Muscle layer of duodenum (tissue), 2 donors: ENCODE data around the gene ELP5.

Experiments used
- H3K27ac ChIP-seq: one replicate; pipeline ENCODE4 v1.7.0; 2013; ENCODE audit warnings: mild to moderate bottlenecking, low read length
- H3K27me3 ChIP-seq: one replicate; pipeline ENCODE4 v1.7.0; 2013; ENCODE audit warnings: low read depth, mild to moderate bottlenecking, control low read depth, low read length
- H3K36me3 ChIP-seq, 2 donors: one replicate each; pipeline ENCODE4 v1.7.0; 2013; ENCODE audit warnings: low read length in 2 of 2, control low read depth in 1 of 2, mild to moderate bottlenecking in 1 of 2; ENCODE audit not compliant: insufficient read depth in 2 of 2, control insufficient read depth in 1 of 2
- H3K4me1 ChIP-seq, 2 donors: one replicate each; pipeline ENCODE4 v1.7.0; 2013; ENCODE audit warnings: low read length in 2 of 2, mild to moderate bottlenecking in 2 of 2, control low read depth in 1 of 2, moderate library complexity in 1 of 2; ENCODE audit not compliant: insufficient read depth in 2 of 2, control insufficient read depth in 1 of 2
- H3K4me3 ChIP-seq, 2 donors: one replicate each; pipeline ENCODE4 v1.7.0; 2013; ENCODE audit warnings: low read length in 2 of 2, low read depth in 1 of 2, mild to moderate bottlenecking in 1 of 2
- H3K9me3 ChIP-seq, 2 donors: one replicate each; pipeline ENCODE4 v1.7.0; 2013; ENCODE audit warnings: low read length in 2 of 2, control low read depth in 1 of 2, mild to moderate bottlenecking in 1 of 2; ENCODE audit not compliant: control insufficient read depth in 1 of 2
- donor health status: healthy.

ELP5 gene

DNA sequence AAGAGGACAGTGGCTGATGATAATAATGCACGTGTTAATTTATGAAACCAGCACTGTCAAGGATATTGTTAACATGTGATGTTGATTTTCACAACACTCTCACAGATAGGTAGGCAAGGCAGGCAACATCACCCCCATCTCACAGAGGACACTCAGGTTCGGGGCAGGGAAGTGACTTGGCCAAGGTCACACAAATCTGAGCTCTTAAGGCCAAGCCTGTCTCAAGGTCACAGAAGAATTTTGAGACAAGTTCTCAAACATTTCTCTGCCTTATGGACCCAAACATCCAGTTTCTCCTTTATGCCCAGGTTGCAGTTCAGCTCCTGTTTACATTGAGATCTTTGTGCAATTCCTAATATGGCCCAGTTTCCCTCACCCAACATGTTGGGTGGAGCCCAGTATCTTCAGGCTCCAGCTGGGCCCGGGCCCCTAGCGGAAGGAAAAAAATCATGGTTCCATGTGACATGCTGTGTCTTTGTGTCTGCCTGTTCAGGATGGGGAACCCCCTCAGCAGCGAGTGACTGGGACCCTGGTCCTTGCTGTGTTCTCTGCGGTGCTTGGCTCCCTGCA is 30.8 kb downstream of the ELP5 start:
- Histone ChIP-seq H3K4me1 (peaks cover 0 to 41% of the 10 kb centered on the region in 2 donors), H3K27ac (peak overlapping the region; percentile 67), H3K27me3 (no peaks in the 10 kb centered on the region)

DNA sequence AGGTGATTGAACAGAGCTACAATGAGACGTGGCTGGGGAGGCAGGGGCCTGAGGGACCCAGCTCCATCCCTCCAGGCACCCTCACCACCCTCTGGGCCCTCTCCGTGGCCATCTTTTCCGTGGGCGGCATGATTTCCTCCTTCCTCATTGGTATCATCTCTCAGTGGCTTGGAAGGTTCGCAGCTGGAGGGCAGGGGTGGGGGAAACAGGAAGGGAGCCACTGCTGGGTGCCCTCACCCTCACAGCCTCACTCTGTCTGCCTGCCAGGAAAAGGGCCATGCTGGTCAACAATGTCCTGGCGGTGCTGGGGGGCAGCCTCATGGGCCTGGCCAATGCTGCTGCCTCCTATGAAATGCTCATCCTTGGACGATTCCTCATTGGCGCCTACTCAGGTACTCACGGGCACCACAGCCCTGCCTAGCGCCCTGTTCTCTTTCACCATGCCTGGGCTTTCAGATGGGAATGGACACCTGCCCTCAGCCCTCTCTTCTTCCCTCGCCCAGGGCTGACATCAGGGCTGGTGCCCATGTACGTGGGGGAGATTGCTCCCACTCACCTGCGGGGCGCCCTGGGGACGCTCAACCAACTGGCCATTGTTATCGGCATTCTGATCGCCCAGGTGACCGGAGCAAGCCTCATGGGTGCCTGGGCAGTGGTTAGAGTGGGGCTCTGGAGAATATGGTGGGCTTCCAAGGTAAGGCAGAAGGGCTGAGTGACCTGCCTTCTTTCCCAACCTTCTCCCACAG is 31.6 kb downstream of the ELP5 start:
- no peaks in the 10 kb centered on the region for H3K27me3 ChIP-seq
- peak overlapping the region; percentile 67 for H3K27ac ChIP-seq
- H3K9me3 ChIP-seq = no peaks in the 10 kb centered on the region
- H3K4me3 ChIP-seq = peak overlapping the region in 1 of 2 donors; percentile 68
- peaks cover 3 to 28% of the 10 kb centered on the region in 2 donors for H3K36me3 ChIP-seq
- peaks cover 0 to 41% of the 10 kb centered on the region in 2 donors for H3K4me1 ChIP-seq

More for the DNA sequence above, 30.8 kb downstream of the ELP5 start:
- Histone ChIP-seq H3K9me3 (no peaks in the 10 kb centered on the region), H3K4me3 (peak overlapping the region; percentile 53 to 68), H3K36me3 (peaks cover 3 to 28% of the 10 kb centered on the region in 2 donors)

DNA sequence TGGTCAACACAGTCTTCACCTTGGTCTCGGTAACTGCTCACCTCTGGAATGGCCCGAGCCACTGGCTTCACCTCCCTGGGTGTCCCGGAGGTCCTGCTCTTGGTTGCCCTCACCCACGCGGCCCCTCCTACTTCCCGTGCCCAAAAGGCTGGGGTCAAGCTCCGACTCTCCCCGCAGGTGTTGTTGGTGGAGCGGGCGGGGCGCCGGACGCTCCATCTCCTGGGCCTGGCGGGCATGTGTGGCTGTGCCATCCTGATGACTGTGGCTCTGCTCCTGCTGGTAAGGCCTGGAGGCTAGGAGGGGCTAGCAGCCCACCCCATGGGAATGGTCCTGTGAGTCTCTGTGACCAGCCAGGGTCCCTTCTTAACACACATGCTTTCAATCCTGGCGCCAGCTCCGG is 32.9 kb downstream of the ELP5 start:
- peaks cover 0 to 41% of the 10 kb centered on the region in 2 donors for H3K4me1 ChIP-seq
- H3K27ac ChIP-seq = no peak overlapping the region
- peaks cover 3 to 28% of the 10 kb centered on the region in 2 donors for H3K36me3 ChIP-seq
- no peak overlapping the region for H3K4me3 ChIP-seq
- no peaks in the 10 kb centered on the region for H3K9me3 ChIP-seq
- no peaks in the 10 kb centered on the region for H3K27me3 ChIP-seq

DNA sequence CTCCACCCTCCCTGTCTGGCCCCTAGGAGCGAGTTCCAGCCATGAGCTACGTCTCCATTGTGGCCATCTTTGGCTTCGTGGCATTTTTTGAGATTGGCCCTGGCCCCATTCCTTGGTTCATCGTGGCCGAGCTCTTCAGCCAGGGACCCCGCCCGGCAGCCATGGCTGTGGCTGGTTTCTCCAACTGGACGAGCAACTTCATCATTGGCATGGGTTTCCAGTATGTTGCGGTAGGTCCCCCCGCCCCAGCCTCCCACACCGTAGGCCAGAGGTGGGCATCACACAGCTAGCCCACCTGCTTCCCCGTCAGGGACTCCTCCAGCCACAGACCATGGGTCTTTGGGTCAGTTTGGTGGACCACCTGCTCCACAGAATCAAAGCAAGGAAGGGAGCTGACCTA is 33.7 kb downstream of the ELP5 start:
- H3K27me3 ChIP-seq = no peaks in the 10 kb centered on the region

DNA sequence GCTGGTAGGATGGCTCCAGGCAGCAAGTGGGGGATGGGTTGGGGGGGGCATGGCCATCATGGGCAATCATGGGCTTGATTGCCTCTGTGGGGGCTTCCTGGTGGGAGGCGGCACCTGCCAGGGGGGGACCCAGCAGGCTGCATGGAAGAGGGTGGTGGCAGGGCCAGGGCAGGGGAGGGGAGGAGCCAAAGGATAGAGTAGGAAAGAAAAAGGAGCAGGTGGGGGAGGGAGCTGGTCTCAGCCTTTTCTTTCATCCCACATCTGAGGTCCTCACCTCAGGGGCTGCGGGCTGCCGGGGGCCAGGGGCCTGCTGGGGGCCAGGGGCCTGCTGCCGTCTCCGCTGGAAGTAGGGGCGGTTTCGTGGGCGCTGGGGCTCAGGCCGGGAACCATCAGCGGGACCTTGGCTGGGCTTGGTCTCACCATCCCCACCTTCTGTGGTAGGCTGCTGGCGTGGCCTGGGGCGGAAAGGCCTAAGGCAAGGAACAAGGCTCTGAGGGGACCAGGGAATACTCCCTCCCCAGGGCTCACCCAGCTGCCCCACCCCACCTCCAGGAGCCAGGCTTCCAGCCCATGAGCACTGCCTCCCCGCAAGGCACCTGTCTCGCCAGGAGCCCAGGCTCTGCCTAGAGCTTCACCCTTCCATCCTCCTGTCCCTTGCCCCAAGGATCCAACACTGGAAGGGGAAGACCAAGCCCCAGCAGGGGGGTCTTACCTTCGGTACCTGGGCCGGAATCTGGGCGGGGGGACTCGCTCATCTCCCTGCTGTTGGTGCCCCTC is 37.4 kb downstream of the ELP5 start:
- H3K27me3 ChIP-seq = peaks cover 6% of the 10 kb centered on the region
- H3K4me3 ChIP-seq = no peak overlapping the region
- no peak overlapping the region for H3K27ac ChIP-seq
- peaks cover 0 to 21% of the 10 kb centered on the region in 2 donors for H3K36me3 ChIP-seq
- peaks cover 4 to 35% of the 10 kb centered on the region in 2 donors for H3K4me1 ChIP-seq
- H3K9me3 ChIP-seq = no peaks in the 10 kb centered on the region

More for the DNA sequence above, 33.7 kb downstream of the ELP5 start:
- Histone ChIP-seq H3K4me3 (no peak overlapping the region), H3K9me3 (no peaks in the 10 kb centered on the region), H3K4me1 (peaks cover 0 to 40% of the 10 kb centered on the region in 2 donors), H3K36me3 (peaks cover 3 to 28% of the 10 kb centered on the region in 2 donors), H3K27ac (no peak overlapping the region)

DNA sequence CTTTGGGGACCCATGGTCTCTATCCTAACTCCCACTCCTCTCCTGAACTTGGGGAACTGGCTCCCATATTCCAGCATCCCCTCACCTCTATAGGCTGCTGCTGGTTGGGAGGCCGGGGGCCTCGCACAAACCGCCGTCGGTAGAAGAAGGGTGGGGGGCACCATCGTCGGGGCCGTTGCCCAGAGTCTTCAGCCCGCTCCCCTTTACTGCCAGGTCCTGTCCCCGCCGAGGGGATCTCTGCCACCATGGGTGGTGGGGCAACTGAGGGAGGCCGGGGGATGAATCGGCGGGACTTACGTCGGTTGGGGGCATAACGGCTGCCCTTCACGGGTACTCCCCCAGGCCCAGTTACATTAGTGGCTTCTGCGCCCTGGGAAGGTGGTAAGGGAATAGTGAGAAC is 38.2 kb downstream of the ELP5 start:
- Histone ChIP-seq H3K27ac (no peak overlapping the region), H3K36me3 (peaks cover 0 to 14% of the 10 kb centered on the region in 2 donors), H3K27me3 (peaks cover 6% of the 10 kb centered on the region), H3K4me1 (peaks cover 4 to 36% of the 10 kb centered on the region in 2 donors), H3K4me3 (no peak overlapping the region), H3K9me3 (no peaks in the 10 kb centered on the region)

DNA sequence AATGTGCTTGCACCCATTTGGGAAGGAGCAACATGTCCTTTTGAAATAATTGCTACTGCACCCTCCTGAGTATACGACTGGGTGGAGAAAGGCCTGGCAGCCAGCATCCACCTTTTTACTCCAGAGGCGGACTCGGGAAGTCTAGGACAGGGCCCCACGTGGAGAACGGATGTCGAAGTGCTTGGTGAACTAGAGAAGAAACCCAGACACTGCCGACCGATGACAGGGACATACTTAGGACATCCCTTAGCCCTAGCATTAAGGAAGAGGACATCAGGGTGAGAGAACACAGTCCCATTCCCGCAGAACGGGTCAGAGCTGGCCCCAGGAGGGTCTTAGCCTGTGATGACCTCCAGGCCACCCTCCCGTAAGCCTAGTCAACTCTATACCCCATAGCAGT is 38.7 kb downstream of the ELP5 start:
- Histone ChIP-seq H3K36me3 (peaks cover 0 to 10% of the 10 kb centered on the region in 2 donors), H3K9me3 (no peaks in the 10 kb centered on the region), H3K27ac (no peak overlapping the region), H3K4me3 (no peak overlapping the region), H3K4me1 (peaks cover 4 to 38% of the 10 kb centered on the region in 2 donors), H3K27me3 (peaks cover 6% of the 10 kb centered on the region)

DNA sequence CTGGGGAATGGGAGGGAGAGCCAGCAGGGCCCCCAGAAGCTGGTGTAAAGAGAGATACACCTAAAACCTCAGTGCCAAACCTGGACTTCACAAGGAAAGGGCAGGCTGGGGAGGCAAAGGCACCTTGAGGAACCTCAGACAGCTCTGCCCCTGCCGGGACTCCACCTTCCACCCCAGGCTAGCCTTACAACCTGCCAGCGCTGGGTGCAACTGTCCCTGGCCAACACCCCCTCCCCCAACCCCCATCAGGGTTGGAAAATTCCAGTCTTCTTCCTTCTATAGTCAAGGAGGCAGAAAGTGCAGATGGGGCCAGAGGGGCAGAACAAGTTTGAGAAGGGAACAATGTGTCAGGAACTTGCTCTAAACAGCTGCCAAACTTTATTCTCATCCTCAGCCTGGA is 40.2 kb downstream of the ELP5 start:
- H3K27me3 ChIP-seq = peaks cover 6% of the 10 kb centered on the region
- H3K9me3 ChIP-seq = no peaks in the 10 kb centered on the region
- H3K4me3 ChIP-seq = no peak overlapping the region
- no peak overlapping the region for H3K27ac ChIP-seq
- peaks cover 0 to 3% of the 10 kb centered on the region in 2 donors for H3K36me3 ChIP-seq
- H3K4me1 ChIP-seq = peaks cover 4 to 49% of the 10 kb centered on the region in 2 donors

DNA sequence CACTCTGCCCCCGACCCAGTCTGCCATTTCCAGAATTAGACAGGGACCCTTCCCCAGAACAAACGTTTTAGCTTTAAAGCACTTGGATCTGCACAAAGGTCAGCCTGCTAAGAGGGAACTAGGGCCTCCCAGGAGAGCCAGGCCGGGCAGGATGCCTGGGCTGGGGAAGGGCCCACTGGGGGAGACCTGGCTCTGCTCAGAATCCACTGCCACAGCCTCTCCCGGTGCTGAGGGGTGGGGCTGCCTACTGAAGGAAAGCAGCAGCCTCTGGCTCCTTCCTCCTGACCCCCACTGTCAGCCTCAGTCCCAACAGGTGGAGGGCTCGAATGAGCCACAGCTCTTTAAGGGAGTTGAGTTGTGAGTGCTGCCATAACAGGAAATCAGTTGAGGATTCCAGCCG is 40.7 kb downstream of the ELP5 start:
- Histone ChIP-seq H3K27ac (no peak overlapping the region), H3K4me1 (peaks cover 4 to 49% of the 10 kb centered on the region in 2 donors), H3K27me3 (peaks cover 6% of the 10 kb centered on the region)

DNA sequence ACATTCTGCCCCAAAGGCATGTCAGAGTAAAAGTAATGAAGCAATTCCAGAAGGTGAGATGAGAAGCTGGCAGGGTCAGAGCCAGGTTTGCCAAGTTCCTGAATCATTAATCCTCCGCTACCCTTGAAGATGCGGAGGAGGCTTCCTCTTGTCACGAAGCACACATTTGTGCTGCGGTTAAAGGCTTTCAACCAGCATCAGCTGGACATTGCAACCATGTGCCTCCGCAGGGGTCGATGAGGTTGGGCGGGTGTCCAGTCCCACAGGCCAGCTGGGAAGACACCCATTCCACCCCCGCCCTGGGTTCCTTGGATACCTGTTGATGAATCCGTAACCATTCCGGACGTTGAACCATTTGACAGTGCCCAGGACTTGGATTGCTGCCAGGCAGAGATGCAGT is 41.1 kb downstream of the ELP5 start:
- Histone ChIP-seq H3K4me1 (peaks cover 4 to 49% of the 10 kb centered on the region in 2 donors), H3K4me3 (no peak overlapping the region), H3K36me3 (no peaks in the 10 kb centered on the region), H3K27ac (no peak overlapping the region), H3K9me3 (no peaks in the 10 kb centered on the region), H3K27me3 (peaks cover 6% of the 10 kb centered on the region)

More for the DNA sequence above, 40.7 kb downstream of the ELP5 start:
- Histone ChIP-seq H3K36me3 (no peaks in the 10 kb centered on the region), H3K9me3 (no peaks in the 10 kb centered on the region), H3K4me3 (no peak overlapping the region)
